Measurements from ENCODE around the gene NTMT1. TPM values are rescaled to one million over a fixed set of nuclear protein-coding genes. Genes with fewer than 3 reads are reported as not detected.

The NTMT1 gene
- total RNA-seq, 1 donor from 2014 or later: 62.6 TPM

DNA sequence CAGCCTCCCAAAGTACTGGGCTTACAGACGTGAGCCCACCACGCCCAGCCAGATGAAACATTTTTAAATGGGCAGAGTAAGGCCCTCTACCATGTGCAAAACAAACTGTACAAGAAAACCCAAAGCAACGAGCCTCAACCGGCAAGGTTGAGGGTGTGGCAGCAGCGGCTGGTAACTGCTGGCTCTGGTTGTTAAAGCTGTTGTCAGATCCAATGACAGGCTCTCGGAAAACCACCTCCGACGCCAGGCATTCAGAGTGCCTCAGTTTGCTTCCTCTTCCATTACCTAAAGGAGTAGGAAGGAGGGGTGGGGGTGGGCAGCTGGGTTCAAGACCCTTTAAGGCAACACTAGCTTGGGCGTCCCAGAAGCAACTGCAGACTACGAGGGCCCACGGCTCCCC is 18.4 kb downstream of the NTMT1 start:
- no peaks in the 10 kb centered on the region for H3K36me3 Mint-ChIP-seq (ENCODE audit: unreplicated experiment)
- H3K4me1 Mint-ChIP-seq (ENCODE audit: low read depth, unreplicated experiment): peaks cover 4% of the 10 kb centered on the region
- H3K27ac Mint-ChIP-seq (ENCODE audit: unreplicated experiment): no peak overlapping the region
- TF ChIP-seq CTCF (IDR thresholded peaks at IDR 0.05; ENCODE audit: partially characterized antibody, unreplicated experiment): no peak
- no peak for DNase-seq
- peaks cover 7% of the 10 kb centered on the region for H3K27me3 Mint-ChIP-seq (ENCODE audit: unreplicated experiment)
- peaks cover 5% of the 10 kb centered on the region for H3K9me3 Mint-ChIP-seq (ENCODE audit: unreplicated experiment)
- H3K4me3 Mint-ChIP-seq (ENCODE audit: unreplicated experiment): no peak overlapping the region

DNA sequence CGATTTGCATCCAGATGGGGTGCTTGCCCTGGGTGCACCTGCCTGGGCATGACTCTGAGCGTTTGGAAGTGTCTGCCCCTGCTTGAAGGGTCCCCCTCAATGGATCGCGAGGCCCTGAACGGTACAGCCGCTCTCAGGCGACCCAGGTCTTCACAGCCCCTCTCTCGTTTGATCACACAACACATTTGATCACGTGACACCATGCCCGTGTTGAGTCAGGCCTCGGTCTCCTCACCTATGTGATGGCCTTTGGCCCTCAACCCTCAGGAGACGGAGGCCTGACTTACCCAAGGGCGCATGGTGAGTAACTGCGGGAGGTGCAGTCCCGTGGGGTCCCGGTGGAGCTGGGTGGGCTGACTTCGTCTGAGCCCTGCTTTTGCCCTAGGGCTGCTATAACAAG is 18.9 kb downstream of the NTMT1 start:
- TF ChIP-seq CTCF (IDR thresholded peaks at IDR 0.05; ENCODE audit: partially characterized antibody, unreplicated experiment): no peak
- Mint-ChIP-seq H3K27ac (ENCODE audit: unreplicated experiment) (no peak overlapping the region), H3K27me3 (ENCODE audit: unreplicated experiment) (peaks cover 7% of the 10 kb centered on the region), H3K9me3 (ENCODE audit: unreplicated experiment) (peaks cover 5% of the 10 kb centered on the region), H3K4me1 (ENCODE audit: low read depth, unreplicated experiment) (peaks cover 4% of the 10 kb centered on the region), H3K36me3 (ENCODE audit: unreplicated experiment) (no peaks in the 10 kb centered on the region), H3K4me3 (ENCODE audit: unreplicated experiment) (no peak overlapping the region)
- DNase-seq: no peak

DNA sequence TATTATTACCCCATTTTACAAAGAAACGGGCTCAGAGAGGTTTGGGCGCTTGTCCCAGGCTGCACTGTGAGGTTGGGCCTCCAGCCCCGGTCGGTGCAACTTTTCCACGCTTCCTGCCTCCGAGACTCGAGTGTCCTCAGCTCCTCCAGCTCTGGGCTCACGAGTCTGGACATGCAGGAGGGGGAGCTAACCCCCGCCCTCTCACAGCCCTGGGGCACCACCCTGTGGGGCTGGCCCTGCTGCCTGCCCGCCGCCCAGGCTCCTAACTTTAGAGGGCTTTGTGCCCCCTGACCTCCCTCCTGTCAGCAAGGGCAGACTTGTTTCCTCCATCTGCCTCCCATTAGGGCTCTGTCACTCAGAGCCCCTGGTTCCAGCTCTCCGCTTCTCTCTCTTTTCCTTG is 20.3 kb downstream of the NTMT1 start:
- peaks cover 6% of the 10 kb centered on the region for H3K9me3 Mint-ChIP-seq (ENCODE audit: unreplicated experiment)
- H3K36me3 Mint-ChIP-seq (ENCODE audit: unreplicated experiment): no peaks in the 10 kb centered on the region
- H3K27me3 Mint-ChIP-seq (ENCODE audit: unreplicated experiment): peaks cover 9% of the 10 kb centered on the region
- H3K27ac Mint-ChIP-seq (ENCODE audit: unreplicated experiment): no peak overlapping the region
- DNase-seq: no peak
- H3K4me1 Mint-ChIP-seq (ENCODE audit: low read depth, unreplicated experiment): peaks cover 3% of the 10 kb centered on the region
- TF ChIP-seq CTCF (IDR thresholded peaks at IDR 0.05; ENCODE audit: partially characterized antibody, unreplicated experiment): no peak
- no peak overlapping the region for H3K4me3 Mint-ChIP-seq (ENCODE audit: unreplicated experiment)

GRCh38 chr9:129646654-129647053 is 20.7 kb downstream of the NTMT1 start:
- H3K4me3 Mint-ChIP-seq (ENCODE audit: unreplicated experiment): no peak overlapping the region
- peaks cover 5% of the 10 kb centered on the region for H3K9me3 Mint-ChIP-seq (ENCODE audit: unreplicated experiment)
- H3K27ac Mint-ChIP-seq (ENCODE audit: unreplicated experiment): no peak overlapping the region

GRCh38 chr9:129647635-129648034 is 21.7 kb downstream of the NTMT1 start:
- Mint-ChIP-seq H3K36me3 (ENCODE audit: unreplicated experiment) (no peaks in the 10 kb centered on the region), H3K4me1 (ENCODE audit: low read depth, unreplicated experiment) (peaks cover 2% of the 10 kb centered on the region), H3K9me3 (ENCODE audit: unreplicated experiment) (peaks cover 5% of the 10 kb centered on the region), H3K27me3 (ENCODE audit: unreplicated experiment) (peaks cover 6% of the 10 kb centered on the region), H3K27ac (ENCODE audit: unreplicated experiment) (no peak overlapping the region), H3K4me3 (ENCODE audit: unreplicated experiment) (no peak overlapping the region)
- DNase-seq: no peak
- no peak for TF ChIP-seq CTCF (IDR thresholded peaks at IDR 0.05; ENCODE audit: partially characterized antibody, unreplicated experiment)

More at GRCh38 chr9:129646654-129647053, 20.7 kb downstream of the NTMT1 start:
- no peak for TF ChIP-seq CTCF (IDR thresholded peaks at IDR 0.05; ENCODE audit: partially characterized antibody, unreplicated experiment)
- no peaks in the 10 kb centered on the region for H3K36me3 Mint-ChIP-seq (ENCODE audit: unreplicated experiment)
- peaks cover 2% of the 10 kb centered on the region for H3K4me1 Mint-ChIP-seq (ENCODE audit: low read depth, unreplicated experiment)
- DNase-seq: no peak
- peaks cover 9% of the 10 kb centered on the region for H3K27me3 Mint-ChIP-seq (ENCODE audit: unreplicated experiment)
